ENCODE data around the gene DNAH17.

DNA sequence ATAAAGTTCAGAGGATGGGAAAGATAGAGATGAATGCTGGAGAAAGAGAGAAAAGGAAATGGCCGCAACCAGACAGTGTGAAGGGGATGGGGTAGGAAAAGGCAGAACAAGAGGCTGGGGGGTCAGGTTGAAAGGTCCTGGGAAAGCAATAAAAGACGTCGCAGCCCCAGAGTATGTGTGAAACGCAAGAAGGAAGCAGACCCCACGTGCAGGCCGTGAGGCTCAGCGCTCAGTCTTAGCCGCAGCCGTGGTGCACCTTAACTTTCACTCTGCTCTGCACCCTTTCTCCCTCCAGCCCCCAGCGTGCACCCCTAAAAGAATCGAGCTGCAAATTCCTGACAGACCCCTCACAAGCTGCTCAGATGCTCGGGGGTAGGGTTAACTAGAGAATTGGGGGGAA, 1.9 kb downstream of the DNAH17 start:
- TF ChIP-seq POLR2AphosphoS5 (IDR thresholded peaks at IDR 0.05) (no peak), POLR2A (IDR thresholded peaks at IDR 0.05) (no peak)

Measured in transverse colon (tissue), 3 donors.